HL-60 (cell line): Measurements from ENCODE around the gene DNAJA1.

Experiments
- POLR2AphosphoS5 ChIP-seq: IDR thresholded peaks from 2 replicates; pipeline ENCODE4 v1.6.1; 2012; ENCODE audit warnings: low read depth
- SPI1 ChIP-seq: IDR thresholded peaks from 2 replicates; pipeline ENCODE4 v1.6.1; 2012; ENCODE audit warnings: low read depth, mild to moderate bottlenecking, borderline replicate concordance
- TF ChIP-seq, protein P1 (sequence below): IDR thresholded peaks from one replicate; pipeline ENCODE4 v1.5.1; 2011; ENCODE audit warnings: low read length, control low read depth, inconsistent platforms; ENCODE audit not compliant: insufficient read depth

DNA sequence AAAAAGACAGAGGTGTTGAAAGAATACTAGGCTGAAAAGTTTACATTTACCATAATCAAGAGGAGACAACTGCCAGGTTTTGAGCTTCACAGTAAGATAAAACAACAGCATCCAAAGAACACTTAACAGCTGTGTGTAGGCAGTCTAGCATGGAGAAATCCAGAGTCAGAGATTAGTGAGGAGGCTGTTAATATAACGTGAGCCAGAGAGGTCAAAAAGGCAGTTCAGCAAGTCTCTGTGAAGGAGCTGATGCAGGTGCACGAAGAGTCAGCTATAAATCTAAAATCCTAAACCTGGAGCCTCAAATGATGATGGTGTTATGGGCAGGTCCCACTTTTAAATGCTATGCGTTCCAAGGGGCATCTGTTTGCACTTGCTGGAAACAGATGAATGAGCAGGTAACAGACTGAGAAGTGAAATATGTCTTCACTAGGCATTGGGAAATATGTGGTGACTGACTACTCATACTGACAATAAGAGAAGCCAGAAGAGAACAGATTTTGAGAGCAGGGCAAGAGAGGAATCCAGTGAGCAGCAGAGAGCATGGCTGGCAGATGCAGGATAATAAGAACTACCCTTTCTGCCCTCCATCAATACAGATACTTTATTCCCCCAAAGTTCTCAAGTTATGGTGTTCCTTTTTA is 32.4 kb upstream of the DNAJA1 start:
- TF ChIP-seq POLR2AphosphoS5 (no peak), SPI1 (no peak)
- TF ChIP-seq, protein P1, sequence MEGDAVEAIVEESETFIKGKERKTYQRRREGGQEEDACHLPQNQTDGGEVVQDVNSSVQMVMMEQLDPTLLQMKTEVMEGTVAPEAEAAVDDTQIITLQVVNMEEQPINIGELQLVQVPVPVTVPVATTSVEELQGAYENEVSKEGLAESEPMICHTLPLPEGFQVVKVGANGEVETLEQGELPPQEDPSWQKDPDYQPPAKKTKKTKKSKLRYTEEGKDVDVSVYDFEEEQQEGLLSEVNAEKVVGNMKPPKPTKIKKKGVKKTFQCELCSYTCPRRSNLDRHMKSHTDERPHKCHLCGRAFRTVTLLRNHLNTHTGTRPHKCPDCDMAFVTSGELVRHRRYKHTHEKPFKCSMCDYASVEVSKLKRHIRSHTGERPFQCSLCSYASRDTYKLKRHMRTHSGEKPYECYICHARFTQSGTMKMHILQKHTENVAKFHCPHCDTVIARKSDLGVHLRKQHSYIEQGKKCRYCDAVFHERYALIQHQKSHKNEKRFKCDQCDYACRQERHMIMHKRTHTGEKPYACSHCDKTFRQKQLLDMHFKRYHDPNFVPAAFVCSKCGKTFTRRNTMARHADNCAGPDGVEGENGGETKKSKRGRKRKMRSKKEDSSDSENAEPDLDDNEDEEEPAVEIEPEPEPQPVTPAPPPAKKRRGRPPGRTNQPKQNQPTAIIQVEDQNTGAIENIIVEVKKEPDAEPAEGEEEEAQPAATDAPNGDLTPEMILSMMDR: no peak
